ENCODE results near the gene C22orf23. TPM values are rescaled to one million over a fixed set of nuclear protein-coding genes. Genes with fewer than 3 reads are reported as not detected.

C22orf23 gene
- total RNA-seq, 2 experiments from 2014 or later: not detected

- Histone ChIP-seq H3K9me3 (ENCODE audit: control insufficient read depth in 1 of 2, insufficient read depth in 1 of 2, low read length in 2 of 2) (no peaks in the 10 kb centered on the region), H3K4me3 (ENCODE audit: low read length) (no peak overlapping the region), H3K27me3 (ENCODE audit: control insufficient read depth in 1 of 2, insufficient read depth in 2 of 2, low read length in 2 of 2) (no peaks in the 10 kb centered on the region), H3K27ac (ENCODE audit: low read depth in 1 of 2, low read length in 2 of 2) (no peak overlapping the region), H3K36me3 (ENCODE audit: insufficient read depth, low read length) (peaks cover 33% of the 10 kb centered on the region), H3K4me1 (ENCODE audit: insufficient read depth, low read length) (peaks cover 9% of the 10 kb centered on the region)
- intact Hi-C loops (cut with DNase I, micrococcal nuclease): loop anchor here (1.0 to 5.0 kb wide), 4 partner anchors 28 to 117 kb away; partner anchors contain the start of gene MICALL1 (in 1 of the 2)
- TF ChIP-seq, protein P1, sequence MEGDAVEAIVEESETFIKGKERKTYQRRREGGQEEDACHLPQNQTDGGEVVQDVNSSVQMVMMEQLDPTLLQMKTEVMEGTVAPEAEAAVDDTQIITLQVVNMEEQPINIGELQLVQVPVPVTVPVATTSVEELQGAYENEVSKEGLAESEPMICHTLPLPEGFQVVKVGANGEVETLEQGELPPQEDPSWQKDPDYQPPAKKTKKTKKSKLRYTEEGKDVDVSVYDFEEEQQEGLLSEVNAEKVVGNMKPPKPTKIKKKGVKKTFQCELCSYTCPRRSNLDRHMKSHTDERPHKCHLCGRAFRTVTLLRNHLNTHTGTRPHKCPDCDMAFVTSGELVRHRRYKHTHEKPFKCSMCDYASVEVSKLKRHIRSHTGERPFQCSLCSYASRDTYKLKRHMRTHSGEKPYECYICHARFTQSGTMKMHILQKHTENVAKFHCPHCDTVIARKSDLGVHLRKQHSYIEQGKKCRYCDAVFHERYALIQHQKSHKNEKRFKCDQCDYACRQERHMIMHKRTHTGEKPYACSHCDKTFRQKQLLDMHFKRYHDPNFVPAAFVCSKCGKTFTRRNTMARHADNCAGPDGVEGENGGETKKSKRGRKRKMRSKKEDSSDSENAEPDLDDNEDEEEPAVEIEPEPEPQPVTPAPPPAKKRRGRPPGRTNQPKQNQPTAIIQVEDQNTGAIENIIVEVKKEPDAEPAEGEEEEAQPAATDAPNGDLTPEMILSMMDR (IDR thresholded peaks at IDR 0.05): peak; percentile 93
- ChIA-PET POLR2A (interaction anchor here (1.1 kb wide), 1 partner anchor 28 kb away, joined by 4 read pairs; the partner anchor contains the start of gene MICALL1), CTCF (interaction anchor here (0.7 to 1.2 kb wide), 5 partner anchors 22 to 325 kb away, joined by 3 to 5 read pairs (median 3); partner anchors contain the start of genes GGA1 and MICALL1)
- ATAC-seq (ENCODE audit: poor library complexity): peak; percentile 100
- Mint-ChIP-seq H3K27ac (no peak overlapping the region), H3K27me3 (no peaks in the 10 kb centered on the region), H3K9me3 (no peaks in the 10 kb centered on the region), H3K36me3 (ENCODE audit: low read depth) (peaks cover 26% of the 10 kb centered on the region), H3K4me3 (no peak overlapping the region), H3K4me1 (ENCODE audit: low read depth) (peaks cover 11% of the 10 kb centered on the region)
- peak; percentile 64 to 90 (median 76) for DNase-seq
These were observed 19.6 kb downstream of the C22orf23 start for GRCh38 chr22:37933711-37934376.

DNA sequence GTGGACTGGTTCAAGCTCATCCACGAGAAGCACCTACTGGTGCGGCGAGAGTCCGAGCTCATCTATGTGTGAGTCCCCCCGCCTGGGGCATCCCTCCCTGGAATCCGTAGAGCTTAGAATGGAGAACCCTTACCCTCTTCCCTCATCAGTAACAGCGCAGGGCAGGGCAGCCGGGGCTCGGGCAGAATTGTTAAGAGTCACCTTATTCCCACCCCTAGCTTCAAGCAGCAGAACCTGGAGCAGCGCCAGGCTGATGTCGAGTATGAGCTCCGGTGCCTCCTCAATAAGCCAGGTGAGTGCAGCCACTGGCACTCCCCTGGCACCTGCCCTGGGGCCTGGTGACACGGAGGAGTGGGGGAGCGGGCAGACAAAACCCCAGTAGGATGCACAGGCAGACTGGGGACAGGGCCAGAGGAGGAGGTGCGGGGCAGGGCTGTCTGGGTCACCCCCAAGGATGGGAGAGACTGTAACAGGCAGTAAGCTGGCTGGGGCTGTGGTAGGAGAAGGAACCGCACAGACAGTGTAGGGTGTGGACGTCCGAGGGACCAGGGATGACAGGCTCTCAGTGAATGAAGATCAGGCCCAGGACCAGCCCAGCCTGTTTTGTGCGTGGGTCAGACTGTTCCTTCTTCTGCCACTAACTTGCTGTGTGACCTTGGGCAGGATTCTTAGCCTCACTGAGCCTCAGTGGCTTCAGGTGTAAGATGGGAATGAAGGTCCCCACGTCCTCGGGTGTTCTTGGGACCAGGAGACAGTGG is 20.4 kb downstream of the C22orf23 start:
- Histone ChIP-seq H3K27ac (ENCODE audit: low read depth in 1 of 2, low read length in 2 of 2) (no peak overlapping the region), H3K36me3 (ENCODE audit: insufficient read depth, low read length) (peaks cover 37% of the 10 kb centered on the region), H3K27me3 (ENCODE audit: control insufficient read depth in 1 of 2, insufficient read depth in 2 of 2, low read length in 2 of 2) (no peaks in the 10 kb centered on the region), H3K4me1 (ENCODE audit: insufficient read depth, low read length) (peaks cover 9% of the 10 kb centered on the region), H3K4me3 (ENCODE audit: low read length) (no peak overlapping the region), H3K9me3 (ENCODE audit: control insufficient read depth in 1 of 2, insufficient read depth in 1 of 2, low read length in 2 of 2) (no peaks in the 10 kb centered on the region)
- peaks cover 11% of the 10 kb centered on the region for H3K4me1 Mint-ChIP-seq (ENCODE audit: low read depth)
- DNase-seq (no peak), ATAC-seq (ENCODE audit: poor library complexity) (no peak)
- CTCF ChIA-PET: interaction anchor here (0.6 to 1.2 kb wide), 4 partner anchors 22 to 78 kb away, joined by 3 to 4 read pairs (median 3); partner anchors contain the start of gene MICALL1
- POLR2A ChIA-PET: interaction anchor here (1.2 kb wide), 1 partner anchor 20 kb away, joined by 4 read pairs; the partner anchor contains the start of genes C22orf23 and POLR2F
- H3K4me3 Mint-ChIP-seq: no peak overlapping the region
- H3K27ac Mint-ChIP-seq: no peak overlapping the region
- H3K9me3 Mint-ChIP-seq: no peaks in the 10 kb centered on the region
- H3K27me3 Mint-ChIP-seq: no peaks in the 10 kb centered on the region
- intact Hi-C loops (cut with DNase I, micrococcal nuclease): loop anchor here in 1 of 2 experiments (5.0 kb wide), 1 partner anchor 46 kb away; no protein-coding TSS in a partner anchor
- peaks cover 33% of the 10 kb centered on the region for H3K36me3 Mint-ChIP-seq (ENCODE audit: low read depth)
- TF ChIP-seq, protein P1 (IDR thresholded peaks at IDR 0.05): no peak

GRCh38 chr22:37932401-37932800 is 21.0 kb downstream of the C22orf23 start:
- Histone ChIP-seq H3K9me3 (ENCODE audit: control insufficient read depth in 1 of 2, insufficient read depth in 1 of 2, low read length in 2 of 2) (no peaks in the 10 kb centered on the region), H3K4me1 (ENCODE audit: insufficient read depth, low read length) (peaks cover 9% of the 10 kb centered on the region), H3K36me3 (ENCODE audit: insufficient read depth, low read length) (peaks cover 35% of the 10 kb centered on the region), H3K27ac (ENCODE audit: low read depth in 1 of 2, low read length in 2 of 2) (no peak overlapping the region), H3K27me3 (ENCODE audit: control insufficient read depth in 1 of 2, insufficient read depth in 2 of 2, low read length in 2 of 2) (no peaks in the 10 kb centered on the region), H3K4me3 (ENCODE audit: low read length) (no peak overlapping the region)
- Mint-ChIP-seq H3K9me3 (no peaks in the 10 kb centered on the region), H3K4me3 (no peak overlapping the region), H3K36me3 (ENCODE audit: low read depth) (peaks cover 33% of the 10 kb centered on the region), H3K27ac (no peak overlapping the region), H3K27me3 (no peaks in the 10 kb centered on the region), H3K4me1 (ENCODE audit: low read depth) (peaks cover 11% of the 10 kb centered on the region)
- DNase-seq (no peak), ATAC-seq (ENCODE audit: poor library complexity) (no peak)
- ChIA-PET CTCF (interaction anchor here (0.6 to 1.0 kb wide), 2 partner anchors 26 to 32 kb away, joined by 3 to 4 read pairs; partner anchors contain the start of gene MICALL1), POLR2A (interaction anchor here (1.2 kb wide), 1 partner anchor 21 kb away, joined by 4 read pairs; the partner anchor contains the start of genes C22orf23 and POLR2F)
- TF ChIP-seq, protein P1 (IDR thresholded peaks at IDR 0.05): no peak
- intact Hi-C loops (cut with DNase I, micrococcal nuclease): loop anchor here in 1 of 2 experiments (5.0 kb wide), 1 partner anchor 45 kb away; no protein-coding TSS in a partner anchor
